ENCODE measurements around the gene CGB2.
"Not testable (repeated sequence)": the region's sequence is repeated elsewhere in the genome, so short reads cannot be mapped to it uniquely, and the experiment has no call there.

CGB2 gene

DNA sequence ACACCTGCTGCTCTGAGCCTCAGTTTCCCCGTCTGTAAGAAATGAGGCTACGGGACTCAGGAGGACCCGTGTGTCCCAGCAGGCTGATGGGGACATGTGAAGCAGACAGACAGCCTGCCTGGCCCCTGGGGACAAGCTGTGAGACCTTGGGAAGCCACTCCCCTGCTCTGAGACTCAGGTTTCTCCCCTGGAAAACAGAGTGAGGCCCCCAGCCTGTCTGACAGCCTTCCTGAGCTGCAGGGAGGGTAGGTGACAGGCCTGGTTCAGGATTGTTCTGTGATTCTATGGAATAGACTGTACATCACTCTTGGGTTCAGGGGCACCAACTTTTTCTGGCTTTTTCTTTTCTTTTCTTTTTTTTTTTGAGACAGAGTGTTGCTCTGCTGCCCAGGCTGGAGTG is 35.9 kb downstream of the CGB2 start:
- no peak for DNase-seq (ENCODE audit: low spot score)

DNA sequence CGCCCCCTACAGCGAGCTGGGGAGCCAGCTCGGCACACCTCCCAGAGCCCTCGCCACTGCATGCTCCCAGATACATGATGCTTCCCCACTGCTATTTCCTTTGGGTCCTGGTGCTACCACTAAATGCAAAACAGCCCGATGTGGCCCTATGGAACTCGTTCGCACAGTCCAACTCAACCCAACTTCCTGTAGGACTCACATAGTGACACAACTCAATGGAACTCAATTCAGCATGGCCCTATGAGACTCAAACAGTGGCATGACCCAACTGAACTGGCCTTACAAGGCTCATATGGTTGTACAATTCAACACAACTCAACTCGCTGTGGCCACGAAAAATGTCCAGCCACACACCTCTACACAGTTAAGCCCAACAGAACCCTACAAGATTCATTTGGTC is 37.3 kb downstream of the CGB2 start:
- no peak for DNase-seq (ENCODE audit: low spot score)

DNA sequence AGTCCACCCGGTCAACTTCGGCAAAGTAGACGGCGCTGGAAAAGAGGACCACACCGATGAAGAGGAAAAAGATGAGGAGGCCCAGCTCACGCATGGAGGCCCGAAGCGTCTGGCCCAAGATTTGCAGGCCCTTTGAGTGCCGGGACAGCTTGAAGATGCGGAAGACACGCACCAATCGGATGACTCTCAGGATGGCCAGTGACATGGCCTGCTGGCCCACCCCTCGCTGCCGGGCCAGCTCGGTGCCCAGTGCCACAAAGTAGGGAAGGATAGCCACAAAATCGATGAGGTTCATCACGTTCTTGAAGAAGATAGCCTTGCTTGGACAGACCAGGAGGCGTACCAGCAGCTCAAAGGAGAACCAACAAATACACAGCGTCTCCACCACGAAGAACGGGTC is 38.7 kb downstream of the CGB2 start:
- no peak for DNase-seq (ENCODE audit: low spot score)

DNA sequence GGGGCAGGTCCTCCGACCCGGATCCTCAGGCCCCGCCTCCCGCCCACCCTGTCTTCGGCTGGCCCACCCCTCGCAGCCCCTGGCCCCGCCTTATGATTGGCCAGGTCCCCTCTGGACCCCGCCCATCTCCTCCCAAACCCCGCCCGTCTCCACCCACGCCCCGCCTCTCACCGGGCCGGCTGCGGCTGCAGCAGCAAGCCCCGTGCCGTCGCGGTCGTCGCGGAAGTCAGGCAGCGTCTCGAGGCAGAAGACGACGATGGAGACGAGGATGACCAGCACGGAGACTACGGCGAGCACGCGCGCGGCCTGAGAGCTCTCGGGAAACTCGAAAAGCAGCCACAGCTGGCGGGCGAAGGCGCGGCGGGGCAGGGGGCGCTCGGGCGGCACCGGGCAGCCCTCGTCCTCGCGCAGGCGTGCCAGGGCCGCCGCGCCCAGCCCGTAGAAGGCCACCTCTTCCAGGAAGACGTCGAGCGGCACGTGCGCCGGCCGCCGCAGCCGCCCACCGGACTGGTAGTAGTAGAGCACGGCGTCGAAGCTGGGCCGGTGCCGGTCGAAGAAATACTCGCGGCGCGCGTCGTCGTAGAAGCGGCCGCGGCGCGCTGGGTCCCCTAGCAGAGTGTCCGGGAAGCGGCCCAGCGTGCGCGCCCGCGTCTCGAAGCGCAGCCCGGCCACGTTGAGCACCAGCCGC is 40.3 kb downstream of the CGB2 start:
- no peak for DNase-seq (ENCODE audit: low spot score)

DNA sequence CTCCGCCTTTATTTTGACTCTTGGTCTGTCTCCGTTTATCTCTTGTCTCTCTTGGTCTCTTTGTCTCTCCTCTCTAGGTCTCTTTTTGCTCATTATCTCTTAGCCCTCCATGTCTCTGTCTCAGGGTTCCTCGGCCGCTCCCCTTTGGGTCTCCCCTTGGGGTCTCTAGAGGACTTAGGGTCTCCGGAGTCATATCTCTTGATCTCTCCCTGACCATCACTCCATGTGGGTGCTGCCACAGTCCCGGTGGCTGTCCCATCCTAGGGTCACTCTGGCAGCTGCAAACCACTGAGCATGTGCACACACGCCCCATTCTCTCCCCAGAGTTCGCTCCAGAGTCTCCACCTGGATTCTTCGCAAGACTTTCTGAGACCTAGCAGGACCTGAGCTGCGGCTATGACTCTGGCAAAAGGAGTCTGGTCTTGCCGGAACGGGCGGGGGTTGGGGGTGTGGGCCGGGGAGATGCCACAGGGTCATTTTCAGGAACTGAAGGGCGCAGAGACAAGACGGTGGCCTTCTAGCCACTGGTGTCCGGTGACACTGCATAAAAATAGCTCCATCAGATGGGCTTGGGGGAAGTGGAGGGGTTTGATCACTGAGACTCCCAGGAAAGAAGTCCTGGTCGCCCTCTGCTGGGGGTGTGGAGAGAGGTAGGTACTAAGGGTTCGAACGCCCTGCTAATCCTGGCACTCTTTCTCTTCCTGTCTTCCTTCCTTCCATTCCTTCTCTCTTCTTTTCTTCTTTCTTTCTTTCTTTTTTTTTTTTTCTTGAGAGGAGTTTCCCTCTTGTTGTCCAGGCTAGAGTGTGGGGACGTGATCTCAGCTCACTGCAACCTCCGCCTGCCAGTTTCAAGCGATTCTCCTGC is 42.1 kb downstream of the CGB2 start:
- DNase-seq (ENCODE audit: low spot score), result no peak

DNA sequence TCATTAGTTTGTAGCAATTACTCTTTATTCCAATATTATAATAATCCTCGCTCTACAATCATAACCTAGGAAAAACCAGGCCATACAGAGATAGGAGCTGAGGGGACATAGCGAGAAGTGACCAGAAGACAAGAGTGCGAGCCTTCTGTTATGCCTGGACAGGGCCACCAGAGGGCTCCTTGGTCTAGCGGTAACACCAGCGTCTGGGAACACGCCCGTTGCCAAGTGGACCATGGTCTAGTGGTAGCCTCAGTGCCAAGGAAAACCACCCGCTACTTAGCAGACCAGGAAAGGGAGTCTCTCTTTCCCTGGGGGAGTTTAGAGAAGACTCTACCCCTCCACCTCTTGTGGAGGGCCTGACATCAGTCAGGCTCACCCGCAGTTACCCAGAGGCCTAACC is 43.2 kb downstream of the CGB2 start:
- not testable (repeated sequence) for DNase-seq (ENCODE audit: low spot score)

DNA sequence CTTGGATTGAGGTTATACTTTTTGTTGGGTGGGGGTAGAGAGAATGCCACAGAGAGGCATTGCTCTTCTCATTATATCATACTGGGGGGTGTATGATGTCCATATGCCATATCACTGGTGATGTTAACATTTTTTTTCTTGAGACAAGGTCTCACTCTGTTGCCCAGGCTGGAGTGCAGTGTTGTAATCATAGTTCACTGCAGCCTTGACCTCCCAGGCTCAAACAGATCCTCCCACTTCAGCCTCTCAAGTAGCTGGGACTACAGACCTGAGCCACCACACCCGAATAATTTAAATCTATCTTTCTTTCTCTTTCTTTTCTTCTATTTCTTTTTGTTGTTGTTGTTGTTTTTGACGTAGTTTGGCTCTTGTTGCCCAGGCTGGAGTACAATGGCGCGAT is 48.7 kb downstream of the CGB2 start:
- DNase-seq (ENCODE audit: low spot score), result no peak

DNA sequence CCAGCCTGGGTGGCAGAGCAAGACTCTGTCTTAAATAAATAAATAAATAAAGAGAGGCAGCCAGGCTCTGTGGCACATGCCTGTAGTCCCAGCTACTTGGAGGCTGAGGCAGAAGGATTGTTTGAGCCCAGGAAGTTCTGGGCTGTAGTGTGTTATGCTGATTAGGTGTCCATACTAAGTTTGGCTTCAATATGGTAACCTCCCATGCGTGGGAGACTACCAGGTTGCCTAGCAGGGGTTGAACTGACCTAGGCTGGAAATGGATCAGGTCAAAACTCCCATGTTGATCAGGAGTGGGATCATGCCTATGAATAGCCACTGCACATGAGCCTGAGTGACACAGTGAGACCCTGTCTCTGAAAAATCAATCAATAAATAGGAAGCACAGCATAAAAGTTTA is 49.6 kb downstream of the CGB2 start:
- no peak for DNase-seq (ENCODE audit: low spot score)
